ENCODE measurements around the gene MCC.
"Not testable (repeated sequence)": the region's sequence is repeated elsewhere in the genome, so short reads cannot be mapped to it uniquely, and the experiment has no call there.

Gene MCC

GRCh38 chr5:113490317-113490716 lies 2.1 kb upstream of the MCC start:
- DNase-seq (ENCODE audit: low read depth in 2 of 2): no peak

GRCh38 chr5:113489299-113489698 lies 1.0 kb upstream of the MCC start:
- no peak for DNase-seq (ENCODE audit: low read depth in 2 of 2)

- DNase-seq (ENCODE audit: low read depth in 2 of 2): no peak
Observed at GRCh38 chr5:113488645-113489184, 462 bp upstream of the MCC start.

GRCh38 chr5:113487416-113487780 lies 855 bp downstream of the MCC start:
- DNase-seq (ENCODE audit: low read depth in 2 of 2): no peak

- DNase-seq (ENCODE audit: low read depth in 2 of 2): no peak
Observed at GRCh38 chr5:113480243-113480642, 8.0 kb downstream of the MCC start.

- DNase-seq (ENCODE audit: low read depth in 2 of 2): no peak
Observed at GRCh38 chr5:113478691-113479090, 9.6 kb downstream of the MCC start.

GRCh38 chr5:113474100-113474728 lies 14.0 kb downstream of the MCC start:
- no peak for DNase-seq (ENCODE audit: low read depth in 2 of 2)

- DNase-seq (ENCODE audit: low read depth in 2 of 2): no peak
Observed at GRCh38 chr5:113463032-113463431, 25.2 kb downstream of the MCC start.

- DNase-seq (ENCODE audit: low read depth in 2 of 2): not testable (repeated sequence)
Observed at GRCh38 chr5:113457106-113457505, 31.1 kb downstream of the MCC start.

GRCh38 chr5:113452941-113453340 lies 35.3 kb downstream of the MCC start:
- no peak for DNase-seq (ENCODE audit: low read depth in 2 of 2)

- DNase-seq (ENCODE audit: low read depth in 2 of 2): no peak
Observed at GRCh38 chr5:113451797-113452196, 36.5 kb downstream of the MCC start.

- DNase-seq (ENCODE audit: low read depth in 2 of 2): no peak
Observed at GRCh38 chr5:113450929-113451328, 37.3 kb downstream of the MCC start.

- no peak for DNase-seq (ENCODE audit: low read depth in 2 of 2)
Observed at GRCh38 chr5:113450462-113450861, 37.8 kb downstream of the MCC start.

- DNase-seq (ENCODE audit: low read depth in 2 of 2): no peak
Observed at GRCh38 chr5:113448252-113448651, 40.0 kb downstream of the MCC start.

GRCh38 chr5:113447498-113448050 lies 40.7 kb downstream of the MCC start:
- no peak for DNase-seq (ENCODE audit: low read depth in 2 of 2)

GRCh38 chr5:113446358-113446927 lies 41.8 kb downstream of the MCC start:
- no peak for DNase-seq (ENCODE audit: low read depth in 2 of 2)

GRCh38 chr5:113437111-113437510 lies 51.1 kb downstream of the MCC start:
- DNase-seq (ENCODE audit: low read depth in 2 of 2): no peak

- no peak for DNase-seq (ENCODE audit: low read depth in 2 of 2)
Observed at GRCh38 chr5:113435575-113435974, 52.7 kb downstream of the MCC start.

- DNase-seq (ENCODE audit: low read depth in 2 of 2): no peak
Observed at GRCh38 chr5:113434889-113435288, 53.4 kb downstream of the MCC start, which contains the start of gene TSSK1B. TSSK1B (minus strand) TSS chr5:113434989; CDS start chr5:113434839, 150 bp downstream.

GRCh38 chr5:113433862-113434612 lies 54.2 kb downstream of the MCC start:
- no peak for DNase-seq (ENCODE audit: low read depth in 2 of 2)

- no peak for DNase-seq (ENCODE audit: low read depth in 2 of 2)
Observed at GRCh38 chr5:113433071-113433470, 55.2 kb downstream of the MCC start.

- no peak for DNase-seq (ENCODE audit: low read depth in 2 of 2)
Observed at GRCh38 chr5:113427871-113428574, 60.2 kb downstream of the MCC start.

Data from stimulated activated CD8-positive, alpha-beta memory T cell treated with anti-CD3 and anti-CD28 coated beads, Interleukin-2, amount 100 ng/mL, for 48 hours (primary cell).